GM21737 (cell line): ENCODE measurements around the gene VEGFB.
A peak's percentile ranks its signal among the peaks of the same experiment; 100 is the strongest.

Source experiments
- ATAC-seq: cut with Tn5 transposase; IDR thresholded peaks from one replicate; pipeline ENCODE4 v1.9.1; 2021; ENCODE audit warnings: mild to moderate bottlenecking, moderate library complexity; ENCODE audit not compliant: unreplicated experiment

VEGFB gene

GRCh38 chr11:64276653-64277431 is 42.5 kb downstream of the VEGFB start:
- no peak for ATAC-seq

DNA sequence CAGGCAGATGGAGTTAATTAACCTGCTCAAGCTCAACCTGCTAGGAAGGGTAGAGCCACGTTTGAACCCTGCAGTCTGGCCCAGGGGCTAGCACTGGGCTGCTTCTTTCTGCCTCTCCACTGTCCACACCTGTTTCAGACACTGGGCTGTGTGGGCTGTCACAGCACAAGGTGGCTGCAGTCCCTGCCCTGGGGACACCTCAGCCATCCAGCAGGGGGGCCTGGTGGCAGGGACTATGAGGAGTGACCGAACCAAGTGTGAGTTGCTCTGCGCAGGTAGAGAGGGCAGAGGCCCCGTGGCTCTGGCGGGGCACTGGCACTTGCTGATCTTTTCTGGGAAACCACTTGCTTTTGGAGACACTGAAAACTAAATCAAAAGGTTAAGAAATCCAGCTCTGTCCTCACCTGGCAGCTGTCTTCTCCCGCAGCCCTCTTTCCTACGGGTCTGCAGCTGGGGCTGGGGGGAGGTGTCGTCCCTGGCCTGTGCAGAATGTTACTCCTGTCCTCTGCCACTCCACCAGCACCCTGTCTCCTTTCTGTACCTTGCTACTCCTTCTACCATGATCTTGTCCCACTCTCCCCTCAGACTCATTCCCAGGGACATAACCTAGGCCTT is 44.3 kb downstream of the VEGFB start:
- ATAC-seq, result no peak

GRCh38 chr11:64281957-64282770 is 47.8 kb downstream of the VEGFB start:
- ATAC-seq, result no peak

DNA sequence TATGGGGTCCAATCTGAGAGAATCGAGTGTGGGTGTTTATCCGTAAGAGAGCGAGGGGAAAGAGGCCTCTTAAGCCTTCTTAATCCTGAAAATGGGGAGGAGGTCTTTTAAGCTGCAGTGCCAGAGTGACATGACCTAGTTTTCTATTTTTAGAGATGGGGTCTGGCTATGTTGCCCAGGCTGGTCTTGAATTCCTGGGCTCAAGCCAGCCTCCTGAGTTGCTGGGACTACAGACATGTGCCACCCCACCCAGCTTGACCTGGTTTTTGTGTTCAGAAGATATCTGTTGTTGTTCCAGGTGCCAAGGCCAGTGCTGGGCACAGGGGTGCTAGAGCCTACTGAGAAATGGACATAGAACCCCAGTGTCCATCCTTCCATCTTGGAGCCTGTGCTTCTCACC is 48.7 kb downstream of the VEGFB start:
- no peak for ATAC-seq

GRCh38 chr11:64284048-64284961 is 49.9 kb downstream of the VEGFB start, which contains the start of gene BAD:
BAD (minus strand) TSS chr11:64284665; CDS start chr11:64284368, 297 bp downstream.
- peak; percentile 65 for ATAC-seq

DNA sequence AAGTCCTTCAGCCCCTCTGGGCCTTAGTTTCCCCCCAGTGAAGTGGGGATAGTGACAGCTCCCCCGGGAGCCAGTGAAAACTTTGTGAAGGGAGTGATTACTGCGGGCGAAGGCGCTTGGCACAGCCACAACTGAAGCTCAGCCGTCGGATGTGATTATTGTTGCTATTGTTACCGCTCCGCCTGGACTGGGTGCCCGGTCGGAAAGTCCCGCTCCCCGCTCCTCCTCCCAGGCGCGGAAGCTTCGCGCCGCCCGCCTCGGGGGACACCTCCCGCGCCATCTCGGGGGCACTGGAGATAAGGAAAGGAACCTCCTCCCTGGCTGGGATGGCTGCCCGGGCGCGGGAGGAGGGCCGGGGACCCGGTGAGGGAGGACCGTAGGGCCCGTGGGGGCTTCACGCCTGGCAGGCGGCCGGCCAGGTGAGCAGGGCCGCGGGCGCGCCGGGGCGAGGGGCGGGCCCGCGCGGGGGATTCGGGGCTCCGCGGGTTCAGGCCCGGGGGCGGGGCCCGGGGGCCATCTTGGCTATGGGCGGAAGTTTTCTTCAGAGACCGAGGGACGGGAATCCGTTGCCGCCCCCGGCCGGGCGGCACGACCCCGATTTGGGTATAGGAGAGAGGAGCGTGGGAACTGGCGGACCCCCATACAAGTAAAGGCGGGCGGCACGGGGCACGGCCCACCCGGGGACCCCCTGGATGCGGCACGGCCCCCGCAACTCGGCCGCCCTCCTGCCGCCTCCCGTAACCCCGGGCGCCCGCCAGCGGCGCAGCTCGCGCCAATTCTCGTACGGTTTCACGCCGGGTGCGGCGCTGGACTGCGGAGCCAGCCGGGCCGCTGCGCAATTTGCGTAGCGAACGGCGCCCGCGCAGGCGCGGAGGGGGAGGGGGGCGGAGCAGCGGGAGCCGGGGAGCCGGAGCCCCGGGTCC is 50.8 kb downstream of the VEGFB start, which contains the start of gene GPR137:
Gene GPR137, plus strand, starts transcription at position 887 of the 923 bp plus-strand sequence. CDS start 677 bp downstream, outside the sequence.
- ATAC-seq, result peak; percentile 49

GRCh38 chr11:64285885-64286800 is 51.8 kb downstream of the VEGFB start:
- ATAC-seq, result no peak

GRCh38 chr11:64286801-64287159 is 52.4 kb downstream of the VEGFB start:
- ATAC-seq, result no peak

DNA sequence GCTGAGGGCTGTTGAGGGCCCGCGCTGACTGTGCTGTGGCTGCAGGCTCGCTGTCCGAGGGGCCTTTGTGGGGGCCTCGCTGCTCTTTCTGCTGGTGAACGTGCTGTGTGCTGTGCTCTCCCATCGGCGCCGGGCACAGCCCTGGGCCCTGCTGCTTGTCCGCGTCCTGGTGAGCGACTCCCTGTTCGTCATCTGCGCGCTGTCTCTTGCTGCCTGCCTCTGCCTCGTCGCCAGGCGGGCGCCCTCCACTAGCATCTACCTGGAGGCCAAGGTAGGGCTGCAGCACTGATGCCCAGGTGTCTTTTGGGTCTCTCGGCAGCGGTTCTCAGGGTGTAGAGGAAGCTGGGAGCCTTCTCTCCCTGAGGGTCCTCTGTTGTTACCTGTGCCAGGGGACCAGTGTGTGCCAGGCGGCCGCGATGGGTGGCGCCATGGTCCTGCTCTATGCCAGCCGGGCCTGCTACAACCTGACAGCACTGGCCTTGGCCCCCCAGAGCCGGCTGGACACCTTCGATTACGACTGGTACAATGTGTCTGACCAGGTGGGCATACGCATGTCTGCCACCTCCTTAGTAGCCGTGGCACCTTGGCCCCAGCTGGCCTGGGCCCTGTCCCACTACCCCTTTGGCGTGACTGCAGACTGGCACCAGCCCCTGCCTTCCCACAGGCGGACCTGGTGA is 53.4 kb downstream of the VEGFB start:
- ATAC-seq, result no peak

- no peak for ATAC-seq
These were observed 54.0 kb downstream of the VEGFB start for GRCh38 chr11:64288353-64288750.
